NB4 (cell line): Measurements from ENCODE around the gene ATP12A.

Experiments used
- CTCF ChIP-seq: IDR thresholded peaks from one replicate; pipeline ENCODE4 v1.5.1; 2012; ENCODE audit warnings: low read depth, low read length
- POLR2A ChIP-seq: IDR thresholded peaks from 2 replicates; pipeline ENCODE4 v1.6.1; 2011; ENCODE audit warnings: mild to moderate bottlenecking; ENCODE audit not compliant: insufficient read length; ENCODE audit errors: extremely low read depth

GRCh38 chr13:24648983-24649687 lies 31.1 kb upstream of the ATP12A start:
- no peak for TF ChIP-seq CTCF
- TF ChIP-seq POLR2A = no peak
